GM23338 (cell line): ENCODE data around the gene MPV17. TPM values are rescaled to one million over a fixed set of nuclear protein-coding genes. Genes with fewer than 3 reads are reported as not detected.

Source experiments
- CTCF ChIP-seq, 2 experiments: fragments of 200-600 bp in 1 of 2; sonication (generic) in 1 of 2; conservative IDR thresholded peaks; 2 replicates each; pipeline versions ENCODE4 v1.5.1 to v1.6.1; 2016 to 2017; ENCODE audit warnings: antibody characterized with exemption in 2 of 2, low read depth in 2 of 2, mild to moderate bottlenecking in 2 of 2, moderate library complexity in 1 of 2
- ETS1 ChIP-seq: IDR thresholded peaks from 2 replicates; pipeline ENCODE4 v1.6.1; 2016; ENCODE audit warnings: antibody characterized with exemption
- NANOG ChIP-seq: IDR thresholded peaks from 2 replicates; pipeline ENCODE4 v1.6.1; 2016; ENCODE audit warnings: antibody characterized with exemption, borderline replicate concordance
- STAT1 ChIP-seq: IDR thresholded peaks from one replicate; pipeline ENCODE4 v1.6.1; 2016; ENCODE audit warnings: antibody characterized with exemption; ENCODE audit not compliant: unreplicated experiment
- ZNF462 ChIP-seq: fragments of 250-450 bp; sonication (Bioruptor Pico); IDR thresholded peaks from 2 replicates; pipeline ENCODE4 v1.5.0; 2020; ENCODE audit warnings: mild to moderate bottlenecking, moderate library complexity
- polyA plus RNA-seq: library from polyadenylated mRNA; unstranded; fragments of >200 nt; fragmentation: Nextera tagmentation; extraction: Ambion mirVana; gene quantifications from 2 replicates; pipeline ENCODE4 v1.2.1, GENCODE V29; 2016
- total RNA-seq: library from RNA; depleted of rRNA; stranded (reverse); fragments of >200 nt; shearing (Covaris generic); gene quantifications from 2 replicates; pipeline ENCODE4 v1.2.3, GENCODE V29; 2014

Gene MPV17
- total and polyA plus RNA-seq, 2 experiments from 2014 or later = 52.5 to 94.2 TPM

- TF ChIP-seq ZNF462 (CRISPR knock-in tag) (no peak), STAT1 (no peak), NANOG (no peak), ETS1 (no peak), CTCF (conservative IDR thresholded peaks at IDR 0.05; ENCODE audit: low read depth in 2 of 2) (no peak)
Measured at GRCh38 chr2:27263287-27264252, 59.3 kb downstream of the MPV17 start (continued).
